IMR-90 (cell line): ENCODE measurements around the gene MRGPRD.

Source experiments
- CHD1 ChIP-seq: IDR thresholded peaks from 2 replicates; pipeline ENCODE4 v1.6.1; 2012; ENCODE audit warnings: low read depth, low read length, improper control_type of control experiment
- CTCF ChIP-seq: conservative IDR thresholded peaks from 2 replicates; pipeline ENCODE4 v1.5.1; 2012; ENCODE audit warnings: mild to moderate bottlenecking, low read depth, low read length, improper control_type of control experiment
- ELK1 ChIP-seq: fragments of 150-350 bp; IDR thresholded peaks from 2 replicates; pipeline ENCODE4 v1.6.1; 2016; ENCODE audit warnings: low read depth, mild to moderate bottlenecking, low read length, moderate library complexity, borderline replicate concordance
- FOS ChIP-seq: fragments of 150-350 bp; IDR thresholded peaks from 2 replicates; pipeline ENCODE4 v1.6.1; 2016; ENCODE audit warnings: low read depth, low read length
- MAFK ChIP-seq: IDR thresholded peaks from 2 replicates; pipeline ENCODE4 v1.6.1; 2012; ENCODE audit warnings: low read depth, low read length, improper control_type of control experiment
- MAZ ChIP-seq: IDR thresholded peaks from 2 replicates; pipeline ENCODE4 v1.6.1; 2012; ENCODE audit warnings: low read depth, mild to moderate bottlenecking, low read length, improper control_type of control experiment, moderate library complexity, borderline replicate concordance
- MXI1 ChIP-seq: IDR thresholded peaks from 2 replicates; pipeline ENCODE4 v1.6.1; 2012; ENCODE audit warnings: low read depth, mild to moderate bottlenecking, low read length, moderate library complexity, borderline replicate concordance
- POLR2A ChIP-seq: IDR thresholded peaks from 2 replicates; pipeline ENCODE4 v1.6.1; 2012; ENCODE audit warnings: mild to moderate bottlenecking, low read depth, low read length
- RAD21 ChIP-seq: IDR thresholded peaks from 2 replicates; pipeline ENCODE4 v1.6.1; 2012; ENCODE audit warnings: low read length, improper control_type of control experiment
- RCOR1 ChIP-seq: IDR thresholded peaks from 2 replicates; pipeline ENCODE4 v1.6.1; 2012; ENCODE audit warnings: mild to moderate bottlenecking, low read length, improper control_type of control experiment; ENCODE audit not compliant: insufficient replicate concordance
- SMC3 ChIP-seq: fragments of 150-350 bp; IDR thresholded peaks from 2 replicates; pipeline ENCODE4 v1.6.1; 2016; ENCODE audit warnings: low read depth, mild to moderate bottlenecking, antibody characterized with exemption, low read length, moderate library complexity
- USF2 ChIP-seq: fragments of 150-350 bp; IDR thresholded peaks from 2 replicates; pipeline ENCODE4 v1.6.1; 2017; ENCODE audit warnings: mild to moderate bottlenecking, antibody characterized with exemption, low read length, low read depth

- no peak for TF ChIP-seq CTCF
- no peak for TF ChIP-seq POLR2A
- TF ChIP-seq SMC3: no peak
- no peak for TF ChIP-seq CHD1
- TF ChIP-seq USF2: no peak
- no peak for TF ChIP-seq MXI1
- no peak for TF ChIP-seq MAFK
- no peak for TF ChIP-seq FOS
- no peak for TF ChIP-seq RAD21
- no peak for TF ChIP-seq RCOR1
- TF ChIP-seq ELK1: no peak
- no peak for TF ChIP-seq MAZ
Measured at GRCh38 chr11:68970921-68971636, 9.7 kb downstream of the MRGPRD start.
